ENCODE results near the gene SLC51A. TPM values are rescaled to one million over a fixed set of nuclear protein-coding genes. Genes with fewer than 3 reads are reported as not detected.

Gene SLC51A
- total and polyA plus RNA-seq, 2 of the 8 experiments (the other 6 are each of a cell fraction or from before 2014, with no cell fraction given): 6.3 to 9.8 TPM

- TF ChIP-seq SAP30 (IDR thresholded peaks at IDR 0.05; ENCODE audit: insufficient read depth, insufficient replicate concordance, low read length) (no peak), ATF2 (IDR thresholded peaks at IDR 0.05; ENCODE audit: low read length) (no peak), NRF1 (IDR thresholded peaks at IDR 0.05; ENCODE audit: low read depth, low read length) (no peak), TAF1 (IDR thresholded peaks at IDR 0.05; ENCODE audit: low read depth, low read length) (no peak), EP300 (IDR thresholded peaks at IDR 0.05; ENCODE audit: borderline replicate concordance in 1 of 2, low read depth in 2 of 2, low read length in 2 of 2) (no peak)
These were observed 777 bp upstream of the SLC51A start (continued) for GRCh38 chr3:196215493-196216020.
